Left forelimb (tissue), 1 donor: Measurements from ENCODE around the gene FARS2.

ENCODE experiments used
- DNase-seq: peaks from one replicate; pipeline ENCODE4 v3.0.0-alpha.2; 2018; ENCODE audit warnings: low spot score

Gene FARS2

GRCh38 chr6:5379647-5380242, 118.4 kb downstream of the FARS2 start:
- no peak for DNase-seq

- DNase-seq = no peak
Measured at GRCh38 chr6:5383856-5384255, 122.5 kb downstream of the FARS2 start.

GRCh38 chr6:5384276-5384675, 123.0 kb downstream of the FARS2 start:
- DNase-seq = no peak

- DNase-seq = no peak
Measured at GRCh38 chr6:5388326-5388725, 127.0 kb downstream of the FARS2 start.

GRCh38 chr6:5389086-5389745, 127.9 kb downstream of the FARS2 start:
- no peak for DNase-seq

- no peak for DNase-seq
Measured at GRCh38 chr6:5390177-5390576, 128.9 kb downstream of the FARS2 start.

GRCh38 chr6:5394280-5394679, 133.0 kb downstream of the FARS2 start:
- DNase-seq = no peak

- DNase-seq = no peak
Measured at GRCh38 chr6:5395719-5396118, 134.4 kb downstream of the FARS2 start.

DNA sequence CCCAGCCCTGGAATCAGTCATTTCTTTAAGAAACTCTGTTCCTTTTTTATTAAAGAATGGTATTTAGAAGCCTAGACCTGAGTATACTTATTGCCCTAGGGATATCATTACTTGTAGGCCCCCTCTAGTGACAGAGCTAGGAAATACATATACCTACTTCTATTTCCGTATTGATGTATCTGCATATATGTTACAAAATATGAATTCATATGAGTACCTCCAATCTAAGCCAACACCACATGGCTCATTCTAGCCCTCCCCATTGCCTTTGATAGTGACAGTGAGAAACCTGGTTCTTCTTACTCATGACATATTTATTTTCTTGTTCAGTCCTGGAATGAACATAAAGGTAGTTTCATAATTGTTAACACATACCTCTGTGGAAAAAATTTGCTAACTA, 137.2 kb downstream of the FARS2 start:
- no peak for DNase-seq

GRCh38 chr6:5399391-5399790, 138.1 kb downstream of the FARS2 start:
- DNase-seq = no peak

- no peak for DNase-seq
Measured at GRCh38 chr6:5401845-5402738, 140.8 kb downstream of the FARS2 start.

DNA sequence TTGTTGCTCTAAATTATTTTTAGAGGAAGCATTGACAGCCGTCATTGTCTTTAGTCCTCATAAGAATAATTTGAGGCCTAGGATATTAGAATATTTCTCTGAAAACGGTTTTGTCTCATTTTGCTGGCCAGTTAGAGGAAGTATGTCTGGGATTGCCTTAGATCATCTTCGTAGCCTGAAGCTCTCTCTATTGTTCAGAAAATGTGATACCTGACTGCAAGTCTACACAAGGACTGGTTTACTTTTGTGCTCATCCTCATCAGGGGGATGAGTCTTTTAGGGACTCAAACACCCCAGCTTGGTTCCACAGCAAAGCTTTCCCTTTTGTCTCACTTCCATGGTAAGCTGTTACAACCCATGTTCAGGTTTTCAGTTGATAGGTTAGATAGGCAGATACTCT, 141.8 kb downstream of the FARS2 start:
- no peak for DNase-seq

- no peak for DNase-seq
Measured at GRCh38 chr6:5403609-5404008, 142.3 kb downstream of the FARS2 start.

DNA sequence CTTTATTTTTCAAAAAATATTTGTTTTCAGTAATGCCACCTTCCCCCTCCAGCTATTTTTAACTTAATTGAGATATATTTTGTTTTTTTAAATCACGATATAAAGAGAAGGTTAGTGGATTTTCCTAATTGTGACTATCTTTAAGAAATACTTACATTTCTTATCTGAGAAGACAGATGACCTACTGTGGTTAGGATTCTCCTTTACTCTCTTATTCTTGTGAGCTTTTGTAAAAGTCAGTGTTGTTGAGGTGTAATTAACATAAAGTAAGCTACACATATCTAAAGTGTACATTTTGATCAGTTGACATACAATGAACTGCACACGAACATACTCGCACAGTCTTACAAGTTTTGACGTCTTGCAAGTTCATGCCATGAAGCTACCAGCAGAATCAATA, 144.7 kb downstream of the FARS2 start:
- no peak for DNase-seq

DNA sequence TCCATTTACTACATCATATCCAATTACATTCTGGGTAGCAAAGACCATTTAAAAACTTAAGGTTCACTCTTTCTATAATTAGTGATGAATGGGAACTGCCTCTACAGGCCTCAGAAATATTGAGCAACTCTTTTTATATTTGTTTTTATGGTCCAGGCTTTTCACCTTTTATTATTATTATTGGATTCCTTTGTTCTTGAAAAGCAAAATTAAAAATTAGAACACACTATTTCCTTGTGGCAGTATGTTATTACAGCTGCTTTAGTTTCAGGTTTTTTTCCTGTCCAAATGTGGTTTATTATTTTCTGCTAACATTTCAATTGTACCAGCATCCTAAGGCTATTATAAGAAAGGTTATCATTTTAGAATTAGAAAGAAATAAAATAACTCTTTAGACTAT, 150.1 kb downstream of the FARS2 start:
- no peak for DNase-seq

DNA sequence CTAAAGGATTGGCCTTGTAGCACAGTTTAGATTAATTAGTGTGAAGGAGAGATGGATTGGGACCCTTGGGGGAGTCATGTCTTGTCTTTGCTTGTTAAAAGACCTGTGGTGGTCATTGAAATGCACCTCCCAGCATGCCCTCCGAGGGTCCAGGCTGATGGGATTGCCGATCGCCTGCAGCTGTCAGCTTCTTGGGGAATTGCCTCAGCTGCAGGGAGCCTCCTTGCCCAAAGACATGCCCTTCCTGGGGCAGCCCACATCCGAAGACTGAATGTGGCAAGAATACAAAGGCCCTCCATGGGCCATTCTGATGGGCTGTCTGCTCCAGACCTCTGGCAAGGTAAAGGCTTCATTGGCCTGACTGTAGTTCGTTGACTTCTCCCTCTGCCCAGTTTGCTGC, 150.7 kb downstream of the FARS2 start:
- DNase-seq = no peak

- no peak for DNase-seq
Measured at GRCh38 chr6:5412663-5413062, 151.3 kb downstream of the FARS2 start.

DNA sequence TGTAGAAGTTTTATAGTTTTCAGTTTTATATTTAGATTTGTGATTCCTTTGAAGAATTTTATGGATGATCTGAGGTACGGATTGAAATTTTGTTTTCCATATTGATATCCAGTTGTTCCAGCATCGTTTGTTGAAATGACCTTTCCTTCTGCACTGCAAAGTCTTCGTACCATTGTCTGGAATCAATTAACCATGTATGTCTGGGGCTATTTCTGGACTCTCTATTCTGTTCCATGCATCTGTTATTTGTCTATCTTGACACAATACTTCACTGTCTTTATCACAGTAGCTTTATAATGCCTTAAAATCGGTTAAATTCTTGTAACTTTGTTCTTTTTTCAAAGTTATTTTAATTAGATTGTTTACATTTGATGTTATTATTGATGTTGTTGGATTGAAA, 154.9 kb downstream of the FARS2 start:
- DNase-seq = no peak

DNA sequence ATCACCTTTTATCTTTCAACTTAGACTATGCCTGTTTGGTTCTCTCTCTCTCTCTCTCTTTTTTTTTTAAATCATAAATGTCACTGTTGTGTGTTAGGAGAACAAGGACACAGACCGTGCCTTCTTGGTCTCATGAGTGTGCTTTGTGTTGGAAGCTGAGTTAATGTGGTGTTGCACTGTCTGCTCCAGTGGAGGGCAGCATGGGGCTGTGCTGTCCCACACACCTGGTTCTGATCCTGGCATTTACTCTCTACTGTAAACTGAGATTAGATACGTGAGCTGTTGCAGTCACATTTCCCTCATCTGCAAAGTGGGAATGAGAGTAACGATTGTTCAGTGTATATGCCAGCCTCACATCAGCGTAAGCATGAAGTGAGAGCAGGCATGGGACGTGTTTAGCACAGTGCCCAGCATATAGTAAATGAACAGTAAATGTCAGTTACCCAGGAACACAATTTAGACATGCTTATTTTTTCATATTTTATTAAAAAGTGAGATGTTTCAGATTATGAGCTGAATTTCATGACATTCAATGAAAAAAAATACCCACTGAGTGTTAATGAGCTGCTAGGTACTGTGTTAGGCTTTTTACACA, 161.1 kb downstream of the FARS2 start:
- DNase-seq = no peak

GRCh38 chr6:5423251-5423650, 161.9 kb downstream of the FARS2 start:
- no peak for DNase-seq

- DNase-seq = no peak
Measured at GRCh38 chr6:5424726-5425125, 163.4 kb downstream of the FARS2 start.

GRCh38 chr6:5425267-5425666, 164.0 kb downstream of the FARS2 start:
- DNase-seq = no peak

GRCh38 chr6:5425797-5426196, 164.5 kb downstream of the FARS2 start:
- DNase-seq = no peak
